Measurements from ENCODE around the gene KCP.

KCP gene

GRCh38 chr7:128838109-128838779 is 72.3 kb downstream of the KCP start:
- no peak for DNase-seq

- no peak for DNase-seq
These were observed 73.0 kb downstream of the KCP start for GRCh38 chr7:128837521-128837921.

DNA sequence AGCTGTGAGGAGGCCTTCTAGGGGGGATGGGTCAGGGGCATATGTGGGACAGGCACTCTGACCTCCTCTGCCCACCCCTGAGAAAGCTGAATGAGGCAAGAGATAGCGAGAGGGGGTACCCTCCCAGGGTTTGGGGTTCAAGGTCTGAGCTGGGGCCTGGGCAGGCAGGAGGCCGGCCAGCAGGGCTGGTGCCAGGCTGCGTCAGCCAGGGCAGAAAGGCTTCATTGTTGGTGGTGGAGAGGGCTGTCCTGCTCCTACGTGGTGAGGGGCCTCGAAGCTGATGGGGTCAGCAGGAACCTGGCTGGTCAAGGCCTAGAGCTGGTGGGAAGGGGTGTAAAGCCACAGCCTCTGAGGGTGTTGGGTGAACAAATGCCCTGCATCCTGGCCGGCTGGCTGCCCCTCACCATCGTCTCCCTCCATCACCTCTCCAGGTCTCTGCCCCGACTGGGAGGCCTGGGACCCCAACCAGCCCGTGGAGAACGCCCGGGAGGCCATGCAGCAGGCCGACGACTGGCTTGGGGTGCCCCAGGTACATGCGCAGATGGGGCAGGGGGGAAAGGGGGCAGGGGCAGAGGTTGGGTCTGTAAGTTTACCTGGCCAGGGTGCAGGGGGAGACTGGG is 73.7 kb downstream of the KCP start:
- DNase-seq, result no peak

- no peak for DNase-seq
These were observed 74.5 kb downstream of the KCP start for GRCh38 chr7:128835790-128836641.

DNA sequence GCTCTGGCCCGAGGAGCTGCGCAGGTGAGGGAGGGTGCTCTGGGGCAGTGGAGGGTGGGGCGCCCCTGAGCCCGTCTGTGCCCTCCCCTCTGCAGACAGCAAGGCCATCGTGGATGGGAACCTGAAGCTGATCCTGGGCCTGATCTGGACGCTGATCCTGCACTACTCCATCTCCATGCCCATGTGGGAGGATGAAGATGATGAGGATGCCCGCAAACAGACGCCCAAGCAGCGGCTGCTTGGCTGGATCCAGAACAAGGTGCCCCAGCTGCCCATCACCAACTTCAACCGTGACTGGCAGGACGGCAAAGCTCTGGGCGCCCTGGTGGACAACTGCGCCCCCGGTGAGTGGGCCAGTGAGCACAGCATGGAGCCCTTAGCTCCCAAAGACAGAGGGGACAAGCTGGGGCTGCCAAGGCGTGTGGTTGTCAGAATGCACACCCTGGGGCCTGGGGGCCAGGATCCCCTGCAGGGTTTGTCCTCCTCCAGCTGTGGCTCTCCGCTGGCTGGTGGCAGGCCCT is 75.2 kb downstream of the KCP start:
- no peak for DNase-seq

- DNase-seq, result no peak
These were observed 76.6 kb downstream of the KCP start for GRCh38 chr7:128833946-128834325.

DNA sequence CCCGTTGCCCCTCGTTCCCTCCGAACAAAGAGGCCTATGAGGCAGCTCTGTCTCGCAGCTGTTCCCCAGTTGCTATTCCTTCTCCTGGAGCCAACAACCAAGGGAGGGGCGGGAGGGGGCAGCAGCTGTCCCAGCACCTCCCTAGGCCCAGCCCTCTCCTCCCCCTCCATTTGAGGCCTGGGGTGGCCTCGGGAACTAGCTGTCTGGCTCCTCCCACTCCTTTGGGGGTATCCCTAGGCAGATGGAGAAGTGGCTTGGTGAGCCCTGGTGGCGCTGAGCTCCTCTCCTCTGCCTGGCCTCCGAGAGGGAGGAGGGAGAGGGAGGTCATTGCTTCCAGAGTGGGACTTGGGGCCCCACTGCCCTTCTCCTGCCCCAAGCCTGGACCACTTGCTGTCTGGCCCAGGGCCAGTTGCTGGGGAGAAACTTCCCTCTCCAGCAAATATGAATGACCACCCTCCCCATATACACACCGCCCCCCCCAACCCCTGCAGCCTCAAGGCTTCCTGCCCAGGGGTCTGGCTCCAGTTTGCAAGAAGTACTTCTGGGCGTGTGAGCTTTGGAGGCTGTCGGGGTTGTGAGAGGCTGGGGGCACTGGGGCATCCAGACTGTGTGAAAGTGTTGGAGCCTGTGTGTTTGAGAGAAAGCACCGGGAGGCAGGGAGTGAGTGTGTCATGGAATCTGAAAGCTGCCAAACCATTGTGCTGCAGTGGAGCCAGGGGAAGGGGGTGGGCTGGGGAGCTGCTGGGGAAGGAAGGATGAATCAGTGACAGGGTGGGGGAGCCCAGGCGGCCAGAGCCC is 77.2 kb downstream of the KCP start:
- no peak for DNase-seq

DNA sequence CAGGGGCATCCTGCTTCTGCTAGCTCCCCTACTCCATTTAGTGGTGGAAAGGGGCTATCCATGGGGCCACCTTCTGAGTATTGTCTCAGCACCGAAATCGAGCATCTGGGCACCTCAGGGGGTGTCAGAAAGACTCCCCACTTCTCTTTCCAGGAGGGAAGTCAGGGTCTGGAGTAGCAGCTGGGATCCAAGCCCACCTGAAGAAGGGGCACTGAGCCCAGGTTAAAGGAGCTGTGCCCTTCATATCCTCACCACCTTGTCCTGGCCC is 77.7 kb downstream of the KCP start:
- no peak for DNase-seq

DNA sequence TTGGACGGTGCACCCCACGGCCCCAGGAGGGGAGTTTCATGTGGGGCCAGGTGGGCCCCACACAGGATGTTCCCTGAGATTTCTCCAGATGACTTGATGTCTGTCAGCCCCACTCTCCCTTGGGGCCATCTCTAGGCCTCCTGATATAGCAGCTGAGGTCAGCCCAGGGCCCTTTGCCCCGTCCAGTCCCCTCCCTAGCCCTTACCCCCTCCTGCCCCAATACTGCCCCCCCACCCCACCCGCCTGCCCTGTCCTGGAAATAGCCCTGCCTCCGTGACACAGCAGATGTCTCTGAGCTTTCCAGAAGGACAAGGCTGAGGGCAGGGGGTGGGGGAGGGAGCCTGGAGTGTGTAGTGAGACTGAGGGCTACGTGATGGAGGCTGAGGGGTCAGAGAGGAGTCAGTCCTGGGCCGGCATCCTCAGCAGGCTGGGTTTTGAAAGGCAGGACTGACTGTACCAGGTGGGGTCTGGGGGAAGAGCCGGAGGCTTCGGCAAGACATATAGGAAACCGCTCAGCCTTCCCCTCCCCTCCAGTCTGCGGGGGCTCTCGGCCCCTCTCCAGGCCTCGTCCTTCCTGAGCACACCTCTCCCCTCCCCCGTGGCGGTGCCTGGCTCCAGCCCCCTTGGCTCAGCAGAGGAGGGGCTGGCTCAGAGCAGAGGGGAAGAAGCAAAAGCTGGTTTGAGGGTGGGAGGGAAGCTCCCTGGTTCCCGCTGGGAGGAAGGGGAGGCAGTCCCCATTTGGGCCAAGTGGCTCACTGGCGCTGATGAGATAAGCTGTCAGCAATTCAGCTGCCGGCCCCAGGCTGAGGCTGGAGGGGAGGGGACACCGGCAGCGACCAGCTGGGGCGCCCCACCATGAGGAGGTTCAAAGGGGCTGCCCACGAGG is 78.3 kb downstream of the KCP start:
- no peak for DNase-seq

GRCh38 chr7:128831178-128831993 is 79.1 kb downstream of the KCP start:
- DNase-seq, result no peak

DNA sequence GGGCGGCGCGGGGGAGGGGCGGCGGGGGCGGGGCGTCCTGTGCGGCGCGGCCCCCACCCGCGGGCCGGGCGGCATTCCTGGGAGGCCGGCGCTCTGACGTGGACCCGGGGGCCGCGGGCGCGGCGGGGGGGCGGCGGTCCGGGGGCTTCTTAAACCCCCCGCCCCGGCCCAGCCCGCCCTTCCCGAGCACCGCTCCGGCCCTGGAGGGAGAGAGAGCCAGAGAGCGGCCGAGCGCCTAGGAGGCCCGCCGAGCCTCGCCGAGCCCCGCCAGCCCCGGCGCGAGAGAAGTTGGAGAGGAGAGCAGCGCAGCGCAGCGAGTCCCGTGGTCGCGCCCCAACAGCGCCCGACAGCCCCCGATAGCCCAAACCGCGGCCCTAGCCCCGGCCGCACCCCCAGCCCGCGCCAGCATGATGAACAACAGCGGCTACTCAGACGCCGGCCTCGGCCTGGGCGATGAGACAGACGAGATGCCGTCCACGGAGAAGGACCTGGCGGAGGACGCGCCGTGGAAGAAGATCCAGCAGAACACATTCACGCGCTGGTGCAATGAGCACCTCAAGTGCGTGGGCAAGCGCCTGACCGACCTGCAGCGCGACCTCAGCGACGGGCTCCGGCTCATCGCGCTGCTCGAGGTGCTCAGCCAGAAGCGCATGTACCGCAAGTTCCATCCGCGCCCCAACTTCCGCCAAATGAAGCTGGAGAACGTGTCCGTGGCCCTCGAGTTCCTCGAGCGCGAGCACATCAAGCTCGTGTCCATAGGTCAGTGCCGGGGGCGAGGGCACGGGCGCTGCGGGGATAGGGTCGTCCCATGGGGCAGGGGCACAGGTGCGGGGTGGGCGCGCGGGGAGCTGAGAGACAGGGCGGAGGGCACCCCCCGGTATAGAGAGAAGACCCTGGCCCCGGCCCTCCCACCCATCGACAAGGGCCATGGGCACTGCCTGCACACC is 80.0 kb downstream of the KCP start, which contains the start of gene FLNC:
Gene FLNC, plus strand, starts transcription at position 176 of the 947 bp plus-strand sequence. Its CDS starts 232 bp downstream, at position 408.
- peak; percentile 7 for DNase-seq

- DNase-seq, result no peak
These were observed 80.9 kb downstream of the KCP start for GRCh38 chr7:128829391-128830166.

DNA sequence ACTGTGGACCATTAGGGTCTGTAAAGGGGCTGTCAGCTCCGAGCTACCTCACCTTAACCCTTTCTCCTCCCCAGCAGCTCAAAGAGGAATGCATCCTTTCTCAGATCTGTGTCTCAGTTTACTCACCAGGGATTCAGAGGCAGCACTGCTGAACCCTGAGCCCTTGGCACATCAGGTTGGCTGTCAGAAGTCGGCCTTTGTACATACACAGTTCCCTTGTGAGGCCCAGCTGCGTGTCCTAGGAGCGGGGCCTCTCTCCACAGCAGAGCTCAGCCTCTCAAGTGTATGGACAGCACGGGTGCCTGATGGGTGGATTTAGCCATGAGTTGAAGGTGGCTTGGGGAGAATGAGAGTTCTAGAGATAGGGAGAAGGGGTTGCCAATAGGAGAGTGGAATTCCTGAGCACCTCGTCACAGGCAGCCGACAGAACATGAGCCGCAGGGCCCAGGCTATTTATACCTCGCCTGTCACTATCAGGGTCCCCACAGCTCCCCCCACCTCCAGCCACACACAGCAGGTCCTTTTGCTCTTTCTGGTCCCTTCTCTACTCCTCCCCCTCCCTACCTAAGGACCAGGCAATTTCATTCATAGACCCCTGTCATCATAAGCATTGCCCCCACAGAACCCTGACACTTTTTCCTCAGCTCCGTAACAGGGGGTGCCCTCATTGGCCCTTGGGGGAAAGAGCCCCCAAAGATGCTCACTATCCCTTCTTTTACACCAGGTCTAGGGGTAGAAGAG is 82.4 kb downstream of the KCP start:
- no peak for DNase-seq

GRCh38 chr7:128827248-128827958 is 83.1 kb downstream of the KCP start:
- no peak for DNase-seq

GRCh38 chr7:128826916-128827247 is 83.6 kb downstream of the KCP start:
- no peak for DNase-seq

All from activated T-cell treated with anti-CD3 and anti-CD28 coated beads for 4 hours (primary cell).